ENCODE measurements around the gene ADNP.

ADNP gene

DNA sequence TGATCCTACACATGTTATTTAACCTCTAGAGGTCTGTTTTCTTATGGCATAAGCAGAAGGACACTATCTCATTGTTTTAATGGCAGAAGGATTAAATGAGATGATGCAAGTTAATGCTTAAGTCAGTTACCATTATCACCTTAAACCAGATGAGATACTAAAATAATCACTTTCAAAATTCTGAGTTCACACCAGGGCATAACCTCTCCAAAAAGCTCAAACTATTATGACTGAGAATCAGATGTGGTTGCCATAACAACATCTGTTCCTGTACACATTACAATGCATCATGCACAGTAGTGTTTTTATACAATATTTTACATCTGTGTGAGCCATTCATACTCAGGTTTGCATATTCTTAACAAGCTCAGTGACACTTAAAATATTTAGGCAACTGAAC, 10.2 kb downstream of the ADNP start:
- Mint-ChIP-seq H3K27ac (peak overlapping the region; percentile 58), H3K4me1 (peaks cover 86% of the 10 kb centered on the region)
- ATAC-seq = no peak

DNA sequence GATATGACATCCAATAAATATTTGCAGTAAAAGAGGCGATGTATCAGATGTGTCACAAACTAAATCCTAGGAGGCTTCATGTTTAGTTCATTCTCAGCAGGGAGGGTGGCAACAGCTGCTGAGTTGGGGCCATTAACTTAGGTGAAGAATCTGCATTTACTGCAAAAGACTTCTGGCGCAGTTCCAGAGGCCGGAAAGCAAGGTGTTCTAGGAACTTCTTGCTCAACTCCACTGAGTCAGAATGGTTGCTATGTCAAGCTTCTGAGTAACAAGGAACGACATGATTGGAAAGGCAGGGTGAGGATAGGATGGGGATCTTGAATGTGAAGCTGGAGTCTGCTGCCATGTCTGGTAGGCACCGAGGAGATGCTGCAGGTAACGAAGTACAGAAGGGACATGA, 11.7 kb downstream of the ADNP start:
- no peaks in the 10 kb centered on the region for H3K27me3 Mint-ChIP-seq
- H3K4me3 Mint-ChIP-seq = no peak overlapping the region
- H3K36me3 Mint-ChIP-seq = peaks cover 12% of the 10 kb centered on the region
- no peak for ATAC-seq
- H3K4me1 Mint-ChIP-seq = peaks cover 86% of the 10 kb centered on the region
- H3K27ac Mint-ChIP-seq = peak overlapping the region; percentile 53
- no peaks in the 10 kb centered on the region for H3K9me3 Mint-ChIP-seq

More for the DNA sequence above, 10.2 kb downstream of the ADNP start:
- Mint-ChIP-seq H3K27me3 (no peaks in the 10 kb centered on the region), H3K9me3 (no peaks in the 10 kb centered on the region), H3K36me3 (peaks cover 23% of the 10 kb centered on the region), H3K4me3 (no peak overlapping the region)

DNA sequence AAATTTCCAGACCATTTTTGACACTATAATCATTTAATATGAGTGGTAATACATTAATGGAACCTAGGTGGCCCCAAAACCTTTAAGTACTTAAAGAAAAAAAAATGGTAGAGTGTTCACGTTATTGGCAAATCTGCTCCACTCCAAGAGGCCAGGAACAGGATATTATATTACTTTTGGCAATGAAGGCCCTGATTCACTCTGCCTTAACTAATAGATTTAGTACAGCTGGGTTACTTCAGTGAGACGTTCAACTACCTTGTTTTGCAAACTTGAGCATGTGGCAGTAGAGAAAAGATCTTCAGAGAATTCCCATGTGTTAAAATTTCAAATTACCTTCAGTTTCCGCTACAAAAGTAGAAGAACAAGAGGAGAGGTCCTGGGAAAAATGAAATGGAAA, 12.8 kb downstream of the ADNP start:
- H3K9me3 Mint-ChIP-seq = no peaks in the 10 kb centered on the region
- peaks cover 19% of the 10 kb centered on the region for H3K36me3 Mint-ChIP-seq
- peak overlapping the region; percentile 53 for H3K27ac Mint-ChIP-seq
- peaks cover 97% of the 10 kb centered on the region for H3K4me1 Mint-ChIP-seq
- H3K4me3 Mint-ChIP-seq = peak overlapping the region; percentile 10
- no peaks in the 10 kb centered on the region for H3K27me3 Mint-ChIP-seq
- no peak for ATAC-seq

DNA sequence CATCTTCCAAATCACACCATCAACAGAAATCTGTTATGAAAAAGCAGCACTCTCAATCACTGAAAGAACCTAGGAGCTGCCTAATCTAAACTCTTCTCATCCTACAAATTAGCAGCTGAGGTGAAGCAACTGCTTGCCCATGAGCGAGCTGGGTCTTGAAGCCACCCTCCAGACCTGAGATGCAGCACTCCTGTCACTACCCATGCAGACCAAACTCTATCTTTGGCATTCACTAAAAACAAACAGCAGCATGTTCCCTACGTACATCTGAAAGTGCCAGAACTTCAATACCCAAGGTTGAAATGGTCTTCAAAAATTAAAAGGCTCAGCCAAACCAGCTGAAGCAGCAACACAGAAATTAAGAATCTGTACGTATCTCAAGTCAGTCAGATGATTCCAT, 14.3 kb downstream of the ADNP start:
- no peak overlapping the region for H3K4me3 Mint-ChIP-seq

DNA sequence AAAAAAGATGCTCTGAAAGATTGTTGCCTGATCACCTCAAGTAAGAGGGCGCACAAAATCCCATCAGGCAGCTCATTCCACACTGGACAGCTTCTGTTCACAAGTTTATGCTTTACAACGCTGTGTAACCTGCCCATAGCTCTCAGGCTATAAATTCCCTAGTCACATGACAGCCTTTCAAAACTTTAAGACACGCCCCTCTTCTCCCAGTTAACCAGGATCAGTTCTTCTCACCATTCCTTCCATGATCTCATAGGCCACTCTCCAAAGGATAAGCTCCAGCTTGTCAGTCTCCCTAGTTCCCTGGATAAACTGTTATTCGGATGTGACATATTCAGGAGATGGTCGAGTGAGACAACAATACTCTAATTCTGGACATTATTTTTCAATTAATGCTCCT, 15.0 kb downstream of the ADNP start:
- H3K4me3 Mint-ChIP-seq = no peak overlapping the region
- H3K27me3 Mint-ChIP-seq = no peaks in the 10 kb centered on the region
- ATAC-seq = no peak
- H3K9me3 Mint-ChIP-seq = no peaks in the 10 kb centered on the region
- peaks cover 19% of the 10 kb centered on the region for H3K36me3 Mint-ChIP-seq
- peak overlapping the region; percentile 53 for H3K27ac Mint-ChIP-seq
- H3K4me1 Mint-ChIP-seq = peaks cover 95% of the 10 kb centered on the region

More for the DNA sequence above, 14.3 kb downstream of the ADNP start:
- no peak for ATAC-seq
- Mint-ChIP-seq H3K27ac (peak overlapping the region; percentile 53), H3K27me3 (no peaks in the 10 kb centered on the region), H3K9me3 (no peaks in the 10 kb centered on the region), H3K36me3 (peaks cover 19% of the 10 kb centered on the region), H3K4me1 (peaks cover 95% of the 10 kb centered on the region)

GRCh38 chr20:50915424-50915823, 15.8 kb downstream of the ADNP start:
- no peak for ATAC-seq
- peaks cover 95% of the 10 kb centered on the region for H3K4me1 Mint-ChIP-seq
- peaks cover 19% of the 10 kb centered on the region for H3K36me3 Mint-ChIP-seq
- no peak overlapping the region for H3K27ac Mint-ChIP-seq
- no peak overlapping the region for H3K4me3 Mint-ChIP-seq
- H3K27me3 Mint-ChIP-seq = no peaks in the 10 kb centered on the region
- no peaks in the 10 kb centered on the region for H3K9me3 Mint-ChIP-seq

GRCh38 chr20:50913690-50914375, 17.4 kb downstream of the ADNP start:
- Mint-ChIP-seq H3K4me3 (no peak overlapping the region), H3K27ac (peak overlapping the region; percentile 54), H3K36me3 (peaks cover 19% of the 10 kb centered on the region), H3K9me3 (no peaks in the 10 kb centered on the region), H3K4me1 (peaks cover 91% of the 10 kb centered on the region), H3K27me3 (no peaks in the 10 kb centered on the region)
- peak; percentile 41 for ATAC-seq

DNA sequence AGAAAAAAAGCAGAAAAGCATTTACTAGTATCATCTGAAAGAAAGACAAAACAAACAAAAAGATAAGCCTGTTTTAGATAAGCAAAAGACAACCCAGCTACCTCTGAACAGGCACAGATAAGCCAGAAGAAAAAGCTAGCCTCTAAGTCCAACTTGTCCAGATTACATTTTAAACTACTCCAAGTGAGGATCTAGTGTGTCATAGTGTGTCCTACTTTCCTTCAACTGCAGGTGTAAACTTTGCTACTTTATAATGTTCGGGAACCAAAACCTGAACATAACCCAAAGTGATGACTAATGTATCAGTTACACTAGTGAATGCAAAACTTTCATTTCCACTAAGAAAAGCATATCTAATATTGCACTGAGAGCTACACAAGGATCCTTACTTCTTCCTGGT, 19.5 kb downstream of the ADNP start:
- H3K27ac Mint-ChIP-seq = peak overlapping the region; percentile 71
- ATAC-seq = no peak
- H3K4me3 Mint-ChIP-seq = no peak overlapping the region

DNA sequence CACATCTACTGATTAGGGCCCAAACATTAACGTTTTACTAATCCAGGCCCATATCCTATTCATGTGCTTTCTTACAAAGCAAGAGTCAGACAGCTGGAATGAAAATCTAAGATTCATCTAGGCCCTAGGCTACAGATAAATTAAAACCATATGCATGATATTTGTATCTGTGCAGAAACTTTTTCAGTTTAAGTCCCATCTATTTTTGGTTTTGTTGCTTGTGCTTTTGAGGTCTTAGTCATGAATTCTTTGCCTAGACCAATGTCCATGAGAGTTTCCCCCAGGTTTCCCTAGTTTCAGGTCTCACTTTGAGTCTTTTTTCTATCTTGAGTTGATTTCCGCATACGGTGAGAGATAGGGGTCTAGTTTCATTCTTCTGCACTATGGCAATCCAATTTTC, 20.2 kb downstream of the ADNP start:
- no peak for ATAC-seq
- H3K9me3 Mint-ChIP-seq = no peaks in the 10 kb centered on the region
- H3K4me3 Mint-ChIP-seq = no peak overlapping the region
- H3K36me3 Mint-ChIP-seq = peaks cover 26% of the 10 kb centered on the region
- H3K4me1 Mint-ChIP-seq = peaks cover 74% of the 10 kb centered on the region
- no peaks in the 10 kb centered on the region for H3K27me3 Mint-ChIP-seq
- H3K27ac Mint-ChIP-seq = peak overlapping the region; percentile 71

More for the DNA sequence above, 19.5 kb downstream of the ADNP start:
- Mint-ChIP-seq H3K36me3 (peaks cover 26% of the 10 kb centered on the region), H3K9me3 (no peaks in the 10 kb centered on the region), H3K4me1 (peaks cover 79% of the 10 kb centered on the region), H3K27me3 (no peaks in the 10 kb centered on the region)

DNA sequence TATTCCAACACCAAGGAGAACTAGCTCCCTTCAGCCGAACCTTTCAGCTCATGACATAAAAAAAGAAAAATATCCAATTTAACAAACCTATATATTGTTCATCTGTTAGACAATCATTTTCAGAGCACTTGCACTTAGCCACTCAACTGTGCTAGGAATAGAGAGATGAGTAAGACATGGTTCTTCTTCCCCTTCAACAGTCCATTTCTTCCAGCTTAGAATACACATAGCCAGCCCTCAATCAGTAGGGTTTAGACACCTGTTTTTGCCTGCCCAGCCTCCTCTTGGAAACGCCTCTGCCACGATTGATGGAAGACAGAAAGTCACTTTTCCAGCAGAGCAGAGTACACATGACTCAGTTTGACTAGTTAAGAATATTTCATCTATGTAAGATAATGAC, 21.8 kb downstream of the ADNP start:
- Mint-ChIP-seq H3K27me3 (no peaks in the 10 kb centered on the region), H3K27ac (no peak overlapping the region), H3K36me3 (peaks cover 26% of the 10 kb centered on the region), H3K4me1 (peaks cover 69% of the 10 kb centered on the region), H3K9me3 (no peaks in the 10 kb centered on the region), H3K4me3 (no peak overlapping the region)
- no peak for ATAC-seq

GRCh38 chr20:50904067-50904570, 27.1 kb downstream of the ADNP start:
- ATAC-seq = no peak
- peaks cover 26% of the 10 kb centered on the region for H3K36me3 Mint-ChIP-seq
- H3K9me3 Mint-ChIP-seq = no peaks in the 10 kb centered on the region
- no peaks in the 10 kb centered on the region for H3K27me3 Mint-ChIP-seq
- H3K4me1 Mint-ChIP-seq = peaks cover 50% of the 10 kb centered on the region
- peak overlapping the region; percentile 58 for H3K27ac Mint-ChIP-seq
- H3K4me3 Mint-ChIP-seq = no peak overlapping the region

DNA sequence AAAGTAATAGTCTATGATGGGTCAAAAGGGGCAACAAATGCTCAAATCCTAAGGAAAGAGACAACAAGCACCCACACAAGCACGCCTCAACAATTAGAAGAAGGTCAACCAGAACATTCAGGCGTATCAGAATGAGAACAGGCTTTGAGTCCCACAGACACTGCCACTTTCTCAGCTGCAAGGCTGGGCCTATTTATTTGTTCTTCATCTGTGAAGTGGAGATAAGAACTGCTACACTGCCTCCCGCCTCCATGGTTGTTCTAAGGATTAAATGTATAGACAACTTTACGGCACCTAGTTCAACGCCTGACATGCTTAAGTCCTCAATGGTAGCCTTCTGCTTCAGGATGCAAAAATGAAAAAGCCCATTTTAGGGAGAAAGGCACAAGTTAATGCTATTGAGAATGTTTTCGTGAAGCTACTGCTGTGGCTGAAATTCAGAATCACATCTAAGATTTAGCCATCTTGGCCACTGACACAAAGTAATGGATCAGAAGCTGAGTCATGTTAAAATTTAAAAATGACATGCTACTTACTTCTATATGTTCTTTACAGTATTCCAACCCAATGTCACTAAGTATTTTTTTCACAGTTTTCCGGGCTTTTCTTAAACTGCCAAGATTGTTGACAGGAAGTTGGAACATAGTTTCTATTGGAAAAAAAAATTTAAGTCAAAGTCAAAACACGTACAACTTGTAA, 27.7 kb downstream of the ADNP start:
- Mint-ChIP-seq H3K27ac (peak overlapping the region; percentile 58), H3K4me3 (no peak overlapping the region), H3K27me3 (no peaks in the 10 kb centered on the region), H3K4me1 (peaks cover 50% of the 10 kb centered on the region), H3K36me3 (peaks cover 26% of the 10 kb centered on the region), H3K9me3 (no peaks in the 10 kb centered on the region)
- ATAC-seq = peak; percentile 31

DNA sequence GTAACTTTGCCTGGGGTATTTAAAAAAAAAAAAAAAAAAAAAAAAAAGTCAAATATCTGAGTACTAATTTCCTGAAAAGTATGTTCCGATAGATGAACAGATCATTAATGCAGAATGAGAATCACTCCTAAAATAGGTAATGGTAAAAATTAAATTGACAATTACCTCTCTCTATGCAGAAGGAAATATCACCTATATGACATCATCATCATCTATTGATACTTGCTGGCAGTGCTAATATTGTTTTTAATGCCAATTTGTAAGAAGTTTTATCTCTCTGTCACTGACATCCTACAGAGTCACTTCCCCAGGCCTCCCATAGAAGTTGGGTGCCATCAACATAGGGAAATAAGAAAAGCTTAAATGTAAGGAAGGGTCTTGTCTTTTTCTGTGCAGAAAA, 29.9 kb downstream of the ADNP start:
- no peak for ATAC-seq
- H3K27ac Mint-ChIP-seq = no peak overlapping the region
- H3K9me3 Mint-ChIP-seq = no peaks in the 10 kb centered on the region
- H3K36me3 Mint-ChIP-seq = peaks cover 35% of the 10 kb centered on the region
- no peak overlapping the region for H3K4me3 Mint-ChIP-seq
- no peaks in the 10 kb centered on the region for H3K27me3 Mint-ChIP-seq
- peaks cover 53% of the 10 kb centered on the region for H3K4me1 Mint-ChIP-seq

GRCh38 chr20:50900261-50900660, 31.0 kb downstream of the ADNP start:
- H3K27me3 Mint-ChIP-seq = no peaks in the 10 kb centered on the region
- peaks cover 46% of the 10 kb centered on the region for H3K4me1 Mint-ChIP-seq
- no peaks in the 10 kb centered on the region for H3K9me3 Mint-ChIP-seq
- no peak for ATAC-seq
- no peak overlapping the region for H3K27ac Mint-ChIP-seq
- peaks cover 35% of the 10 kb centered on the region for H3K36me3 Mint-ChIP-seq
- H3K4me3 Mint-ChIP-seq = no peak overlapping the region

DNA sequence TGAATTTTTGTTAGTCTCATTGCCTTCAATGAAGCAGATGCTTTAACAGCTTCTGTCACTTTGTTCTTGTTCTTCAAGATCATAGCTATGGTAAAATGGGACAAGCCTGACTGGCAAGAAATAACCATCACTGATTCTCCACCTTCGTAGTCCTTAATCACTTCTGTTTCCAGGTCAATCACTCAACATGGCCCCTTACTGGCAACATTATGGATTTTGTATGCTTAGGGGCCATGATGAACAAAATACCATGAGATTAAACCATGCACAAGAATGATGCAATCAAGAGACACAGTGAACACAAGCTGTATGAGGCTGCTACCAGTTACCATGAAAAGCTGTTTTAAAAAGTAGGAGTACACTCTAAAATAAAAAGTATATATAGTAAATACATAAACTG, 32.8 kb downstream of the ADNP start:
- no peaks in the 10 kb centered on the region for H3K9me3 Mint-ChIP-seq
- ATAC-seq = no peak
- peaks cover 44% of the 10 kb centered on the region for H3K36me3 Mint-ChIP-seq
- H3K4me3 Mint-ChIP-seq = no peak overlapping the region
- H3K4me1 Mint-ChIP-seq = peaks cover 31% of the 10 kb centered on the region
- no peaks in the 10 kb centered on the region for H3K27me3 Mint-ChIP-seq
- no peak overlapping the region for H3K27ac Mint-ChIP-seq

Measured in stimulated activated memory B cell treated with anti-CD40 and anti-IgM and Interleukin-4, amounts not matched to agents 10 μg/mL and 1 μg/mL and 100 μg/mL, for 72 hours (primary cell).